Measurements from ENCODE around the gene MYO5A.

GRCh38 chr15:52517014-52517413 lies 11.7 kb downstream of the MYO5A start:
- no peak for TF ChIP-seq CTCF (conservative IDR thresholded peaks at IDR 0.05)
- no peak for TF ChIP-seq ZFX (IDR thresholded peaks at IDR 0.05)

All from C4-2B (cell line).